ENCODE data around the gene DDX1.

- TF ChIP-seq POLR2A (IDR thresholded peaks at IDR 0.05) (no peak), CTCF (IDR thresholded peaks at IDR 0.05) (no peak)
Observed at GRCh38 chr2:15630978-15631719, 39.5 kb downstream of the DDX1 start.

Measured in adrenal gland (tissue), 5 donors.